Upper lobe of right lung (tissue), 1 donor: ENCODE results near the gene NME3. TPM values are rescaled to one million over a fixed set of nuclear protein-coding genes. Genes with fewer than 3 reads are reported as not detected.
"Not testable (repeated sequence)": the region's sequence is repeated elsewhere in the genome, so short reads cannot be mapped to it uniquely, and the experiment has no call there.

Experiments
- ATAC-seq: fragments of 200-7000 bp; cut with Tn5 transposase; one replicate; pipeline ENCODE4 v1.9.1; 2020; ENCODE audit warnings: mild to moderate bottlenecking, moderate library complexity
- DNase-seq: peaks from one replicate; pipeline ENCODE4 v3.0.0-alpha.2; 2020
- H3K27ac ChIP-seq: fragments of 200-600 bp; one replicate; pipeline ENCODE4 v1.8.0; 2022
- H3K27me3 ChIP-seq: fragments of 200-600 bp; one replicate; pipeline ENCODE4 v1.8.0; 2022; ENCODE audit warnings: mild to moderate bottlenecking
- H3K36me3 ChIP-seq: fragments of 200-600 bp; one replicate; pipeline ENCODE4 v1.8.0; 2022
- H3K4me1 ChIP-seq: fragments of 200-600 bp; one replicate; pipeline ENCODE4 v1.8.0; 2022
- H3K4me3 ChIP-seq: fragments of 200-600 bp; one replicate; pipeline ENCODE4 v1.8.0; 2022; ENCODE audit warnings: mild to moderate bottlenecking
- H3K9me3 ChIP-seq: fragments of 200-600 bp; one replicate; pipeline ENCODE4 v1.8.0; 2022
- CTCF ChIP-seq: fragments of 200-600 bp; IDR thresholded peaks from one replicate; pipeline ENCODE4 v1.8.0; 2022; ENCODE audit warnings: antibody characterized with exemption
- intact Hi-C: fragments of 100-400 bp; cut with DNase I; formaldehyde crosslinking; loops from one replicate; pipeline ENCODE4 v1.11.0; 2022
- total RNA-seq: library from RNA; stranded (reverse); fragmentation: NEBNext Ultra II Directional; extraction: Animal tissue kit (Norgen Biotek cat#: 25700); gene quantifications from one replicate; pipeline ENCODE4 v1.2.1, GENCODE V29; 2021
- donor health status: DM: no; HTN: yes; CAD: no; lungs with severe emphysema.

Gene NME3
- total RNA-seq, 1 donor from 2014 or later = 67.2 TPM

GRCh38 chr16:1807626-1808025, 36.3 kb upstream of the NME3 start:
- Histone ChIP-seq H3K4me3 (no peak overlapping the region), H3K27me3 (no peaks in the 10 kb centered on the region), H3K9me3 (no peaks in the 10 kb centered on the region), H3K36me3 (peaks cover 36% of the 10 kb centered on the region), H3K4me1 (peaks cover 5% of the 10 kb centered on the region), H3K27ac (no peak overlapping the region)
- intact Hi-C loops = no loop called here
- DNase-seq (no peak), ATAC-seq (no peak)
- TF ChIP-seq CTCF = no peak

- H3K27ac ChIP-seq = no peak overlapping the region
- H3K4me1 ChIP-seq = no peaks in the 10 kb centered on the region
- DNase-seq (no peak), ATAC-seq (no peak)
- H3K9me3 ChIP-seq = no peaks in the 10 kb centered on the region
- H3K27me3 ChIP-seq = no peaks in the 10 kb centered on the region
- no peaks in the 10 kb centered on the region for H3K36me3 ChIP-seq
- TF ChIP-seq CTCF = no peak
- no peak overlapping the region for H3K4me3 ChIP-seq
- intact Hi-C loops = no loop called here
Measured at GRCh38 chr16:1800701-1801100, 29.4 kb upstream of the NME3 start.

GRCh38 chr16:1799263-1799662, 27.9 kb upstream of the NME3 start:
- not testable (repeated sequence) for ATAC-seq, H3K9me3 ChIP-seq

GRCh38 chr16:1794908-1795666, 23.7 kb upstream of the NME3 start:
- Histone ChIP-seq H3K4me3 (no peak overlapping the region), H3K4me1 (no peaks in the 10 kb centered on the region), H3K9me3 (no peaks in the 10 kb centered on the region), H3K36me3 (no peaks in the 10 kb centered on the region), H3K27ac (peak overlapping the region; percentile 51), H3K27me3 (no peaks in the 10 kb centered on the region)
- intact Hi-C loops = no loop called here
- ATAC-seq = no peak
- no peak for DNase-seq
- no peak for TF ChIP-seq CTCF

More at GRCh38 chr16:1799263-1799662, 27.9 kb upstream of the NME3 start:
- H3K4me1 ChIP-seq, H3K27ac ChIP-seq, DNase-seq, H3K36me3 ChIP-seq, H3K4me3 ChIP-seq, H3K27me3 ChIP-seq, intact Hi-C loops: not testable (repeated sequence)

- Histone ChIP-seq H3K27me3 (no peaks in the 10 kb centered on the region), H3K9me3 (no peaks in the 10 kb centered on the region), H3K36me3 (peaks cover 2% of the 10 kb centered on the region), H3K27ac (peak overlapping the region; percentile 51), H3K4me3 (peak overlapping the region; percentile 29), H3K4me1 (no peaks in the 10 kb centered on the region)
- ATAC-seq (peak; percentile 79), DNase-seq (peak; percentile 82)
- TF ChIP-seq CTCF = no peak
- intact Hi-C loops = no loop called here
Measured at GRCh38 chr16:1794221-1794871, 23.0 kb upstream of the NME3 start.

- Histone ChIP-seq H3K27me3 (no peaks in the 10 kb centered on the region), H3K4me3 (peak within 1 kb of the TSS; percentile 29), H3K9me3 (no peaks in the 10 kb centered on the region), H3K27ac (peak within 1 kb of the TSS; percentile 51), H3K4me1 (no peaks in the 10 kb centered on the region), H3K36me3 (peaks cover 8% of the 10 kb centered on the region)
- TF ChIP-seq CTCF = no peak
- ATAC-seq (peak; percentile 74), DNase-seq (peak; percentile 74)
- intact Hi-C loops = no loop called here
Measured at GRCh38 chr16:1793578-1794220, 22.4 kb upstream of the NME3 start, which contains the start of gene IGFALS. Gene IGFALS (minus strand): TSS chr16:1793705. CDS start chr16:1793652, 53 bp downstream.
